IMR-90 (cell line): ENCODE data around the gene CFAP97D2. TPM values are rescaled to one million over a fixed set of nuclear protein-coding genes. Genes with fewer than 3 reads are reported as not detected.

Source experiments
- ATAC-seq: fragments of 200-7000 bp; cut with Tn5 transposase; 2 replicates; pipeline ENCODE4 v1.9.1; 2020; ENCODE audit warnings: low read depth, mild to moderate bottlenecking, moderate library complexity
- BruUV-seq: library from RNA; stranded (reverse); fragments of 400-500 nt; replicated peaks from 2 replicates; lab custom pipeline; 2021; lab: Mats Ljungman, UMichigan
- CTCF ChIA-PET: fragments of 300-600 bp; formaldehyde crosslinking; extraction: SDS; loops from one replicate; lab custom pipeline; 2021; ENCODE audit warnings: antibody characterized with exemption; lab: Yijun Ruan, JAX
- POLR2A ChIA-PET: fragments of 300-600 bp; sonication (Branson Sonifier 250); formaldehyde crosslinking; loops from one replicate; lab custom pipeline; 2022; ENCODE audit warnings: antibody characterized with exemption; ENCODE audit not compliant: unreplicated experiment; lab: Charles Lee
- DNase-seq: peaks from one replicate; pipeline ENCODE4 v3.0.0; 2013
- H2AFZ ChIP-seq: replicated peaks from 2 replicates; pipeline ENCODE3; 2013; ENCODE audit warnings: low read length, mild to moderate bottlenecking; ENCODE audit not compliant: poor library complexity
- H2AK5ac ChIP-seq: 2 replicates; pipeline ENCODE4 v1.6.1; 2013; ENCODE audit warnings: low read depth, low read length, inconsistent platforms
- H2AK9ac ChIP-seq: replicated peaks from 2 replicates; pipeline ENCODE3; 2013; ENCODE audit warnings: mild to moderate bottlenecking, low read depth, low read length, moderate library complexity; ENCODE audit not compliant: poor library complexity
- H2BK120ac ChIP-seq: 2 replicates; pipeline ENCODE4 v1.6.1; 2013; ENCODE audit warnings: low read depth, low read length, inconsistent platforms
- H2BK15ac ChIP-seq: 3 replicates; pipeline ENCODE4 v1.6.1; 2013; ENCODE audit warnings: low read depth, low read length, inconsistent platforms
- H2BK20ac ChIP-seq: 2 replicates; pipeline ENCODE4 v1.6.1; 2013; ENCODE audit warnings: low read depth, mild to moderate bottlenecking, inconsistent platforms, low read length, moderate library complexity
- H2BK5ac ChIP-seq: 2 replicates; pipeline ENCODE4 v1.6.1; 2013; ENCODE audit warnings: mild to moderate bottlenecking, low read depth, low read length, inconsistent platforms; ENCODE audit not compliant: poor library complexity, severe bottlenecking
- H3K14ac ChIP-seq: replicated peaks from 2 replicates; pipeline ENCODE4 v1.6.1; 2013; ENCODE audit warnings: low read depth, low read length, inconsistent platforms
- H3K18ac ChIP-seq: 2 replicates; pipeline ENCODE4 v1.6.1; 2013; ENCODE audit warnings: low read depth, low read length, control low read depth
- H3K23ac ChIP-seq: 2 replicates; pipeline ENCODE4 v1.6.1; 2013; ENCODE audit warnings: low read depth, low read length, inconsistent platforms
- H3K27ac ChIP-seq: 2 replicates; pipeline ENCODE4 v1.5.1; 2013; ENCODE audit warnings: mild to moderate bottlenecking, control low read depth, low read length; ENCODE audit not compliant: insufficient read depth
- H3K27me3 ChIP-seq: 2 replicates; pipeline ENCODE4 v1.6.1; 2013; ENCODE audit warnings: low read length; ENCODE audit not compliant: control insufficient read depth, insufficient read depth
- H3K36me3 ChIP-seq: 2 replicates; pipeline ENCODE4 v1.6.1; 2013; ENCODE audit warnings: low read length, mixed read lengths; ENCODE audit not compliant: control insufficient read depth, insufficient read depth
- H3K4ac ChIP-seq: 2 replicates; pipeline ENCODE4 v1.6.1; 2013; ENCODE audit warnings: low read depth, low read length, inconsistent platforms
- H3K4me1 ChIP-seq: 2 replicates; pipeline ENCODE4 v1.6.1; 2013; ENCODE audit warnings: low read length, mixed read lengths; ENCODE audit not compliant: control insufficient read depth, insufficient read depth
- H3K4me2 ChIP-seq: 2 replicates; pipeline ENCODE4 v1.6.1; 2013; ENCODE audit warnings: low read depth, mild to moderate bottlenecking, control low read depth, low read length, moderate library complexity
- H3K4me3 ChIP-seq: 2 replicates; pipeline ENCODE4 v1.5.1; 2013; ENCODE audit warnings: low read depth, mild to moderate bottlenecking, control low read depth, low read length, moderate library complexity; ENCODE audit not compliant: insufficient read depth
- H3K56ac ChIP-seq: 2 replicates; pipeline ENCODE4 v1.6.1; 2013; ENCODE audit warnings: low read length, inconsistent platforms; ENCODE audit not compliant: insufficient read depth; ENCODE audit errors: extremely low read depth
- H3K79me1 ChIP-seq, 2 experiments: 2 replicates each; pipeline ENCODE4 v1.6.1; 2013; ENCODE audit warnings: low read length in 2 of 2, inconsistent platforms in 1 of 2, low read depth in 1 of 2
- H3K9ac ChIP-seq: 2 replicates; pipeline ENCODE4 v1.6.1; 2013; ENCODE audit warnings: low read depth, low read length, control low read depth
- H3K9me1 ChIP-seq: 2 replicates; pipeline ENCODE4 v1.6.1; 2013; ENCODE audit warnings: low read length, inconsistent platforms; ENCODE audit not compliant: insufficient read depth
- H3K9me3 ChIP-seq: 2 replicates; pipeline ENCODE4 v1.6.1; 2013; ENCODE audit warnings: low read length; ENCODE audit not compliant: control insufficient read depth, insufficient read depth
- H4K20me1 ChIP-seq: 2 replicates; pipeline ENCODE4 v1.6.1; 2013; ENCODE audit warnings: low read length, inconsistent platforms; ENCODE audit not compliant: insufficient read depth
- H4K5ac ChIP-seq: 2 replicates; pipeline ENCODE4 v1.6.1; 2013; ENCODE audit warnings: mild to moderate bottlenecking, low read depth, low read length, control low read depth
- H4K8ac ChIP-seq, 2 experiments: 2 replicates each; pipeline ENCODE4 v1.6.1; 2013; ENCODE audit warnings: low read depth in 2 of 2, low read length in 2 of 2, control low read depth in 1 of 2, inconsistent platforms in 1 of 2
- H4K91ac ChIP-seq: 2 replicates; pipeline ENCODE4 v1.6.1; 2013; ENCODE audit warnings: low read depth, low read length, inconsistent platforms; ENCODE audit not compliant: insufficient read depth
- BHLHE40 ChIP-seq: fragments of 150-350 bp; IDR thresholded peaks from 2 replicates; pipeline ENCODE4 v1.6.1; 2016; ENCODE audit warnings: mild to moderate bottlenecking, low read depth, low read length
- CEBPB ChIP-seq: IDR thresholded peaks from 2 replicates; pipeline ENCODE4 v1.6.1; 2012; ENCODE audit warnings: low read depth, low read length, improper control_type of control experiment
- CHD1 ChIP-seq: IDR thresholded peaks from 2 replicates; pipeline ENCODE4 v1.6.1; 2012; ENCODE audit warnings: low read depth, low read length, improper control_type of control experiment
- CTCF ChIP-seq: conservative IDR thresholded peaks from 2 replicates; pipeline ENCODE4 v1.5.1; 2012; ENCODE audit warnings: mild to moderate bottlenecking, low read depth, low read length, improper control_type of control experiment
- ELK1 ChIP-seq: fragments of 150-350 bp; IDR thresholded peaks from 2 replicates; pipeline ENCODE4 v1.6.1; 2016; ENCODE audit warnings: low read depth, mild to moderate bottlenecking, low read length, moderate library complexity, borderline replicate concordance
- FOS ChIP-seq: fragments of 150-350 bp; IDR thresholded peaks from 2 replicates; pipeline ENCODE4 v1.6.1; 2016; ENCODE audit warnings: low read depth, low read length
- MAFK ChIP-seq: IDR thresholded peaks from 2 replicates; pipeline ENCODE4 v1.6.1; 2012; ENCODE audit warnings: low read depth, low read length, improper control_type of control experiment
- MAZ ChIP-seq: IDR thresholded peaks from 2 replicates; pipeline ENCODE4 v1.6.1; 2012; ENCODE audit warnings: low read depth, mild to moderate bottlenecking, low read length, improper control_type of control experiment, moderate library complexity, borderline replicate concordance
- MXI1 ChIP-seq: IDR thresholded peaks from 2 replicates; pipeline ENCODE4 v1.6.1; 2012; ENCODE audit warnings: low read depth, mild to moderate bottlenecking, low read length, moderate library complexity, borderline replicate concordance
- NFE2L2 ChIP-seq: fragments of 150-350 bp; IDR thresholded peaks from 2 replicates; pipeline ENCODE4 v1.6.1; 2016; ENCODE audit warnings: low read depth, mild to moderate bottlenecking, low read length
- POLR2A ChIP-seq: IDR thresholded peaks from 2 replicates; pipeline ENCODE4 v1.6.1; 2012; ENCODE audit warnings: mild to moderate bottlenecking, low read depth, low read length
- RAD21 ChIP-seq: IDR thresholded peaks from 2 replicates; pipeline ENCODE4 v1.6.1; 2012; ENCODE audit warnings: low read length, improper control_type of control experiment
- RCOR1 ChIP-seq: IDR thresholded peaks from 2 replicates; pipeline ENCODE4 v1.6.1; 2012; ENCODE audit warnings: mild to moderate bottlenecking, low read length, improper control_type of control experiment; ENCODE audit not compliant: insufficient replicate concordance
- RFX5 ChIP-seq: IDR thresholded peaks from 2 replicates; pipeline ENCODE4 v1.8.0; 2012; ENCODE audit warnings: low read depth, mild to moderate bottlenecking, low read length, moderate library complexity
- SMC3 ChIP-seq: fragments of 150-350 bp; IDR thresholded peaks from 2 replicates; pipeline ENCODE4 v1.6.1; 2016; ENCODE audit warnings: low read depth, mild to moderate bottlenecking, antibody characterized with exemption, low read length, moderate library complexity
- USF2 ChIP-seq: fragments of 150-350 bp; IDR thresholded peaks from 2 replicates; pipeline ENCODE4 v1.6.1; 2017; ENCODE audit warnings: mild to moderate bottlenecking, antibody characterized with exemption, low read length, low read depth
- WGBS, 2 experiments: methylation state at CpG; one replicate each; pipeline versions ENCODE4 v1.1.5 to v1.1.7; 2013; ENCODE audit warnings: missing lambda C conversion rate in 2 of 2; ENCODE audit not compliant: insufficient read length in 1 of 2; ENCODE audit errors: extremely low coverage in 2 of 2; 5-methylcytosine and 5-hydroxymethylcytosine counted together
- dilution Hi-C: fragments of 300-500 bp; cut with HindIII; formaldehyde crosslinking; loops from one replicate; pipeline ENCODE4 v1.14.3; 2018; ENCODE audit warnings: low sequenced_read_pairs; ENCODE audit not compliant: unreplicated experiment
- in situ Hi-C: fragments of 300-500 bp; cut with MboI; formaldehyde crosslinking; loops from 3 replicates; pipeline ENCODE4 v1.14.3; 2019; ENCODE audit warnings: low sequenced_read_pairs, inconsistent platforms, mixed read lengths
- intact Hi-C: fragments of 100-400 bp; cut with micrococcal nuclease; formaldehyde crosslinking; loops from 2 replicates; pipeline ENCODE4 v1.10.0; 2022
- polyA plus RNA-seq, 3 experiments: library from polyadenylated mRNA; depleted of rRNA; stranded (reverse); fragments of >200 nt; gene quantifications; 2 replicates each; pipeline ENCODE4 v1.2.3, GENCODE V29; 2012; ENCODE audit warnings: low replicate concordance in 1 of 3
- total RNA-seq: library from RNA; depleted of rRNA; stranded (reverse); fragments of >200 nt; gene quantifications from 2 replicates; pipeline ENCODE4 v1.2.3, GENCODE V29; 2012

CFAP97D2 gene
- total and polyA plus RNA-seq, 2 of the 4 experiments (the other 2 are of a cell fraction), result not detected

GRCh38 chr13:114166381-114167131 lies 12.5 kb upstream of the CFAP97D2 start:
- Histone ChIP-seq H3K4me1 (peaks cover 2% of the 10 kb centered on the region; the same call in 1 of the 2 replicates), H3K4me3 (no peak overlapping the region), H2BK120ac (no peak overlapping the region), H3K36me3 (no peaks in the 10 kb centered on the region), H3K9ac (no peak overlapping the region), H2BK5ac (no peak overlapping the region), H2AFZ (no peak overlapping the region), H3K14ac (no peak overlapping the region), H4K5ac (no peak overlapping the region), H3K27ac (no peak overlapping the region), H3K27me3 (peaks cover 43% of the 10 kb centered on the region), H2AK5ac (no peak overlapping the region), H3K79me1 (no peaks in the 10 kb centered on the region), H2BK15ac (no peak overlapping the region), H3K9me1 (no peaks in the 10 kb centered on the region), H3K4me2 (no peak overlapping the region), H4K91ac (no peak overlapping the region), H4K8ac (no peak overlapping the region), H2AK9ac (no peak overlapping the region), H3K9me3 (no peaks in the 10 kb centered on the region), H4K20me1 (no peaks in the 10 kb centered on the region; the same call in 1 of the 2 replicates), H2BK20ac (no peak overlapping the region), H3K4ac (no peak overlapping the region), H3K23ac (no peak overlapping the region), H3K56ac (no peak overlapping the region), H3K18ac (no peak overlapping the region)
- dilution Hi-C loops, result no loop called here
- BruUV-seq, result no TSS peak
- intact Hi-C loops, result no loop called here
- ChIA-PET CTCF (no interaction called here), POLR2A (no interaction called here)
- ATAC-seq, result no peak
- DNase-seq, result no peak
- 63% methylated on average over 7 of the region's 20 CpGs; no CpG with 5 or more reads in 1 of the 2 experiments for WGBS, 2 experiments
- in situ Hi-C loops, result no loop called here
- no peak for TF ChIP-seq POLR2A
- TF ChIP-seq MAZ, result no peak
- no peak for TF ChIP-seq BHLHE40
- no peak for TF ChIP-seq RCOR1
- TF ChIP-seq MXI1, result no peak
- TF ChIP-seq RFX5, result no peak
- no peak for TF ChIP-seq NFE2L2
- no peak for TF ChIP-seq USF2
- no peak for TF ChIP-seq SMC3
- TF ChIP-seq CTCF, result no peak
- TF ChIP-seq RAD21, result no peak
- no peak for TF ChIP-seq FOS
- no peak for TF ChIP-seq CHD1
- no peak for TF ChIP-seq ELK1
- no peak for TF ChIP-seq CEBPB
- TF ChIP-seq MAFK, result no peak
